T-helper 17 cell (primary cell): ENCODE results near the gene OGFRL1. TPM values are rescaled to one million over a fixed set of nuclear protein-coding genes. Genes with fewer than 3 reads are reported as not detected.

Experiments used
- ATAC-seq: fragments of 150-1000 bp; cut with Tn5 transposase; 2 replicates; pipeline ENCODE4 v1.10.0; 2021; ENCODE audit warnings: mild to moderate bottlenecking, moderate library complexity
- DNase-seq, 3 donors: peaks; one replicate each; pipeline versions ENCODE4 v3.0.0 to v3.0.0-alpha.2; 2020 to 2021
- H3K9me3 ChIP-seq: one replicate; pipeline ENCODE4 v1.7.0; 2013; ENCODE audit warnings: low read length, mild to moderate bottlenecking; ENCODE audit not compliant: control insufficient read depth, poor library complexity, severe bottlenecking
- H3K27ac Mint-ChIP-seq: one replicate; pipeline ENCODE4 v1.8.0; 2022; ENCODE audit warnings: mild to moderate bottlenecking, moderate library complexity, mixed read lengths
- H3K27me3 Mint-ChIP-seq: one replicate; pipeline ENCODE4 v1.8.0; 2022; ENCODE audit warnings: mixed read lengths
- H3K36me3 Mint-ChIP-seq: one replicate; pipeline ENCODE4 v1.8.0; 2022; ENCODE audit warnings: low read depth, mixed read lengths
- H3K4me1 Mint-ChIP-seq: one replicate; pipeline ENCODE4 v1.8.0; 2022; ENCODE audit warnings: mild to moderate bottlenecking, mixed read lengths
- H3K4me3 Mint-ChIP-seq: one replicate; pipeline ENCODE4 v1.8.0; 2022; ENCODE audit warnings: mild to moderate bottlenecking, moderate library complexity, mixed read lengths
- total RNA-seq, 4 donors: library from RNA in 2 of 4; stranded (reverse) in 2 of 4; gene quantifications; one replicate each; pipeline ENCODE4 v1.2.3 and lab custom pipeline; 2022 to 2026

The OGFRL1 gene
- total RNA-seq, 2 donors from 2014 or later: 11.6 to 14.7 TPM

DNA sequence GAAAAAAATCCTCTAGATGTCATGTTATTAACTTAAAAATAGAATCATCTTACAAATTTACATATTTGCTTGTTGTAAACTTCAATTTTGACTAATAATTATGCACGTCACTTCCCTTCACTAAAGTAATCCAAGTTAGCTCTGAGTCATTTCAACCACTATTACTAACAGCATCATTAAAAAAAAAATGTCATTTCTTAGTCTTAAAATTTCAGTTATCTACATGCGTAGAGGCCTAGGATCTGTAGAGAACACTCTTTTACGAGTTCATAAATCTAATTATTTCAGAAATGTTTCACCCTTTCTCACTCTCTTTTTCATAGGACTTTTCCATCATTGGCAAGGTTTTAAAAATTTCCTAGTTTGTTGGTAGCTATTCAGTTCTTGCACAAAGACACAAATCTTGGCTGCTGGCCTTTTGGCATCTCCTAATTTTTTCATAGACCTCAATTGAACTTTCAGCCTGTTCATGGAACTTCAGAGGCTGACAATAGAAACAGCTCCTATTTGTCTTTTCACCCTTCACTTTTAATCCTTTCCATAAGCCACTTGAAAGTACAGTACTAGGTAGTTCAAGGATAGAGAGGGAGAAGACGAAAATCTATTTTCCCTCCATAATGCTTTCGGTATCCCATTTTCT is 61.5 kb downstream of the OGFRL1 start:
- H3K9me3 ChIP-seq: no peaks in the 10 kb centered on the region
- DNase-seq (no peak), ATAC-seq (no peak)
- Mint-ChIP-seq H3K4me1 (peaks cover 8% of the 10 kb centered on the region), H3K27ac (no peak overlapping the region), H3K4me3 (no peak overlapping the region), H3K27me3 (peaks cover 12% of the 10 kb centered on the region), H3K36me3 (no peaks in the 10 kb centered on the region)

DNA sequence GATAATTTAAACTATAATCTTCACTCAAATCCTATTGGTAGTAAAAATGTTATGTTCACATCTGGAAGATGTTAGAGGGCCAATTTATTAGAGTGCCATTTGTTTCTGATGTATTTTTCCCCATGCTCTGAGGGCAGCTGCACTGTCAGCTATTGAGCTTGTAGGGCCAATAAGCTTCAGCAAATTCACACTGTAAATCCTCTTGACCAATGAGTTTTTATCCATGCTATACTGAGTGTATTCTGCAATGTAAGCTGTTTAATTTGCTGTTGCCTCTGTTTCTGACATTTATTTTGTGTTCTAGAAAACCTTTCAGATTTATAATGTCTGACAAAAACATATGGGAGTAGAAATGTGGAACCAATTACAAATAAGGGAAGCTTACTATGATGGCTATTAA is 62.6 kb downstream of the OGFRL1 start:
- ATAC-seq (no peak), DNase-seq (no peak)
- H3K9me3 ChIP-seq: no peaks in the 10 kb centered on the region
- Mint-ChIP-seq H3K36me3 (no peaks in the 10 kb centered on the region), H3K4me3 (no peak overlapping the region), H3K27me3 (peaks cover 9% of the 10 kb centered on the region), H3K4me1 (peaks cover 6% of the 10 kb centered on the region), H3K27ac (no peak overlapping the region)
